Keratinocyte (primary cell): Measurements from ENCODE around the gene TTC9B.

ENCODE experiments used
- EZH2 ChIP-seq: IDR thresholded peaks from one replicate; pipeline ENCODE4 v1.6.1; 2012; ENCODE audit warnings: inconsistent platforms, mild to moderate bottlenecking, low read length, moderate library complexity
- TF ChIP-seq, protein P1 (sequence below), 3 experiments: IDR thresholded peaks in 1 of 3; conservative IDR thresholded peaks in 1 of 3; optimal IDR thresholded peaks in 1 of 3; 2 replicates in 2 of 3; 3 replicates in 1 of 3; pipeline versions ENCODE3 to v1.5.1; 2011; ENCODE audit warnings: low read length in 3 of 3, mild to moderate bottlenecking in 3 of 3, moderate library complexity in 2 of 3, control low read depth in 1 of 3, inconsistent platforms in 1 of 3; ENCODE audit not compliant: insufficient read depth in 2 of 3; ENCODE audit errors: extremely low read depth in 1 of 3

DNA sequence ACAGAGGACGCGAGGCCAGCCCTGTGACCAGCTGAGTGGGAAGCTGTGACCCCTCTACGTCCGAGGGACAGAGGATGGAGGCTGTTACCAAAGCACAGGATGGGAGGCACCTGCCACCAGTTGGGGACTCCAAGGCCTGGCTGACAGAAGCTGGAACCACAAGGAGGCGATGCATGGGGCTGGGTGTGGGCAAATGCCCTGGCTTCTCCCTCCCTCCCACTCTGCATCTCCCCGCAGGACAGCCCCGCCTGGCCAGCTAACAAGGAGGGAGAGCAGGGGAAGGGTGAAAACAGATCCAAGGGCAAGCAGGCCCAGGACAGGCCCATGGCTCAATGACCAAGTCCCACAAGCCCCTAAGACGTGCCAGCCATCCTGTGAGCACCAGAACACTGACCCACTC, 38.3 kb upstream of the TTC9B start:
- TF ChIP-seq, protein P1, sequence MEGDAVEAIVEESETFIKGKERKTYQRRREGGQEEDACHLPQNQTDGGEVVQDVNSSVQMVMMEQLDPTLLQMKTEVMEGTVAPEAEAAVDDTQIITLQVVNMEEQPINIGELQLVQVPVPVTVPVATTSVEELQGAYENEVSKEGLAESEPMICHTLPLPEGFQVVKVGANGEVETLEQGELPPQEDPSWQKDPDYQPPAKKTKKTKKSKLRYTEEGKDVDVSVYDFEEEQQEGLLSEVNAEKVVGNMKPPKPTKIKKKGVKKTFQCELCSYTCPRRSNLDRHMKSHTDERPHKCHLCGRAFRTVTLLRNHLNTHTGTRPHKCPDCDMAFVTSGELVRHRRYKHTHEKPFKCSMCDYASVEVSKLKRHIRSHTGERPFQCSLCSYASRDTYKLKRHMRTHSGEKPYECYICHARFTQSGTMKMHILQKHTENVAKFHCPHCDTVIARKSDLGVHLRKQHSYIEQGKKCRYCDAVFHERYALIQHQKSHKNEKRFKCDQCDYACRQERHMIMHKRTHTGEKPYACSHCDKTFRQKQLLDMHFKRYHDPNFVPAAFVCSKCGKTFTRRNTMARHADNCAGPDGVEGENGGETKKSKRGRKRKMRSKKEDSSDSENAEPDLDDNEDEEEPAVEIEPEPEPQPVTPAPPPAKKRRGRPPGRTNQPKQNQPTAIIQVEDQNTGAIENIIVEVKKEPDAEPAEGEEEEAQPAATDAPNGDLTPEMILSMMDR (optimal IDR thresholded peaks at IDR 0.05 in 1 of 3, IDR thresholded peaks at IDR 0.05 in 1 of 3, conservative IDR thresholded peaks at IDR 0.05 in 1 of 3; ENCODE audit: extremely low read depth in 1 of 3, insufficient read depth in 2 of 3, low read length in 3 of 3), result no peak
- no peak for TF ChIP-seq EZH2
